Sciatic nerve (tissue), 2 donors: ENCODE results near the gene ATF5. TPM values are rescaled to one million over a fixed set of nuclear protein-coding genes. Genes with fewer than 3 reads are reported as not detected.

Experiments used
- ATAC-seq: fragments of 200-7000 bp; cut with Tn5 transposase; one replicate; pipeline ENCODE4 v1.9.1; 2020; ENCODE audit warnings: mild to moderate bottlenecking, moderate library complexity
- DNase-seq: peaks from one replicate; pipeline ENCODE4 v3.0.0-alpha.2; 2020; ENCODE audit warnings: low spot score
- intact Hi-C: fragments of 100-400 bp; cut with DNase I; formaldehyde crosslinking; loops from one replicate; pipeline ENCODE4 v1.14.2; 2022
- total RNA-seq: library from RNA; stranded (reverse); fragmentation: NEBNext Ultra II Directional; extraction: Animal tissue kit (Norgen Biotek cat#: 25700); gene quantifications from one replicate; pipeline ENCODE4 v1.2.1, GENCODE V29; 2021
- donor health status: DM: no; HTN: no; CAD: no.
- donor health status: DM: no; HTN: no; CAD: no.

The ATF5 gene, protein sequence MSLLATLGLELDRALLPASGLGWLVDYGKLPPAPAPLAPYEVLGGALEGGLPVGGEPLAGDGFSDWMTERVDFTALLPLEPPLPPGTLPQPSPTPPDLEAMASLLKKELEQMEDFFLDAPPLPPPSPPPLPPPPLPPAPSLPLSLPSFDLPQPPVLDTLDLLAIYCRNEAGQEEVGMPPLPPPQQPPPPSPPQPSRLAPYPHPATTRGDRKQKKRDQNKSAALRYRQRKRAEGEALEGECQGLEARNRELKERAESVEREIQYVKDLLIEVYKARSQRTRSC
- total RNA-seq, result 26.0 TPM

DNA sequence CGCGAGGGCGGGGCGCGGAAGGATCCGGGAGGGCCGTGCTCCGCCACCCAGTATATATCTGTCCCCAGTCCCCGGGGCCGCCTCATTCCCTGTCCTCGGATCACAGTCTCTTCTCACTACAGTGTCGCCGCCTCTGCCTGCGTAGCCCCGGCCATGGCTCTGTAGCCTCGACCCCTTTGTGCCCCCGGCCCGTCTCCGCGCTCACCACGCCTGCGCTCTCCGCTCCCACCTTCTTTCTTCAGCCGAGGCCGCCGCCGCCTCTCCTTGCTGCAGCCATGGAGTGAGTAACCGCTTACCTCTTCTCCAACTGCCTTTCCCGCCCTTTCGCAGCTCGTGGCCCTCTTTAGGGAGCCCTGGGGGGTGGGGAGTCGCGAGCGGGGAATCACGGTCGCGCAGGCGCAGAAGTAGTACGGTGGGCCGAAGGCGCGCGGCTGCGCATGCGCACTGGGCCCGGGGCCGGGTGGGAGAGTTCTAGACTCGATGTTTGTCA, at the start of gene ATF5, which contains the start of gene NUP62:
Gene ATF5 (plus strand): TSS at position 85 of the 490 bp plus-strand sequence. CDS start 1,646 bp downstream, outside the sequence.
Gene NUP62 (minus strand): TSS at position 384 of the 490 bp plus-strand sequence. CDS start 19,697 bp downstream, outside the sequence.
- peak; percentile 96 for DNase-seq
- peak; percentile 87 for ATAC-seq
- intact Hi-C loops, result no loop called here

DNA sequence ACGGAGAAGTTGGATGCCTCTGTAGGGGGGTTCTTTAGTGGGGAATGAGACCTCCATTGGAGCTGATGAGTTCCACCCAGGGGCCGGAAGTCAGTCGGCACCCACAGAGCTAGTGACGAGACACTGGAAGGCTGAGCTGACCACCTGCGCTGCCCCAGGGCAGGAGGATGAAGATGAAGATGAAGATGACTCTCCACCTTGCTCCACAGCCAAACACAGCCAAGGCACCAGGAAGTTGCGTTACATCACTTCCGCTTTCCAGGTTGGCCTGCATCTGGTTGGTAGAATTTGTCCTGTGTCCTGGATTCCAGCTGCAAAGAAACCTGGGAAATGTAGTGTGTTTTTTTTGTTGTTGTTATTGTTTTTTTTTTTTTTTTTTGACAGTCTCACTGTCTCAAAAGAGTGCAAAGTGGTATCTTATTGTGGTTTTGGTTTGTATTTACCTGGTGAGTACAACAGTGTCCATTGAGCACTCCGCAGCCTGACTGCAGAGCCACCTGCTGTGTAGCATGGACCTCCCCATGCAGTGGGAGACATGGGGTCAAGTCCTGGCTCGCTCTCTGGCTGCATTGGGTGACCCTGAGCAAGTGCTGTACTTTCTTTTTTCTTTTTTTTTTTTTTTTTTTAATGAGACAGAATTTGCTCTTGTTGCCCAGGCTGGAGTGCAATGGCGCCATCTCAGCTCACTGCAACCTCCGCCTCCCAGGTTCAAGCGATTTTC, 49.6 kb upstream of the ATF5 start:
- DNase-seq, result peak; percentile 59
- ATAC-seq, result no peak
- intact Hi-C loops, result no loop called here

DNA sequence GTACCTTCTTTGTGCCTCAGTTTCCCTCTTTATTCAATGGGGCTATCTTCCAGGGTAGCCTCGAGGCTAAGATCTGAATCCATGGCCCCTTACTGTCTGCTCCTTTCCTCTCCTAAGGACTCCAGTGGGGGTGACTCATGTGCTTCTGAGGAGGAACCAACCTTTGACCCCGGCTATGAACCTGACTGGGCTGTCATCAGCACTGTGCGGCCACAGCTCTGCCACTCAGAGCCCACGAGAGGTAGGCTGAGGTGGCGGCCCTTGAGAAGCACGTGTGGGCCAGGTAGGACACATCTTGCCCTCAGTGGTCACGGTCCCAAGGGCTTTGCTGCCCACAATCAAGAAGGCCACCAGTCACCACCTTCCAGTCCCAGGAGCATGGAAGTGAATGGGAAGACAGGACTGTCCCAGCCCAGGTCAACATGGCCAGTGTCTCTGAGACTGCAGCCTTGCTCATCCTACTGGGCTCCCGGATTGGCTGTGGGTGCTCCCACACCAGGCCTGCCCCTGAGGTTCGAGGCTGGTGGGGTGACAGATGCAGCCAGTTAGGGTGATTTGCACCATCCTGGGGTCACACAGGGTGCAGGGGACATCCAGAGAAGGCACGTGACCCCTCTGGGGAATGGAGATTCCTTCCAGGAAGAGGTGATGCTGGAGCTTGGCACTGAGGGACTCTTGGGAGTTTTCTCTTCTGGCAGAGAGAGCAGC, 48.7 kb upstream of the ATF5 start:
- DNase-seq (peak; percentile 56), ATAC-seq (no peak)
- intact Hi-C loops, result no loop called here

DNA sequence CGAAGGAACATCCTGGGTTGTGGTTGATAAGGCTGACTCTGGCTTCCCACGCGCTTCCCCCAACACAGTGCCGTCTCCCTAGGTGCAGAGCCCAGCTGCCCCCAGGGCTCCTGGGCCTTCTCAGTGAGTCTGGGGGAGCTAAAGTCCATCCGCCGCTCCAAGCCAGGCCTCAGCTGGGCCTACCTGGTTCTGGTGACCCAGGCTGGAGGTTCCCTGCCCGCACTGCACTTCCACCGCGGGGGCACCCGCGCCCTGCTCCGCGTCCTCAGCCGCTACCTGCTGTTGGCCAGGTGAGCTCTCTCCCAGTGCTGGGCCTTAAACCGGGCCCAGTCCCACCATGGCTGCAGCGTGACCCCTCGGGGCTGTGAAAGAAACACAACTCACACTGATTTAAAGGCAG, 47.8 kb upstream of the ATF5 start:
- no peak for ATAC-seq
- peak; percentile 58 for DNase-seq
- intact Hi-C loops, result no loop called here

DNA sequence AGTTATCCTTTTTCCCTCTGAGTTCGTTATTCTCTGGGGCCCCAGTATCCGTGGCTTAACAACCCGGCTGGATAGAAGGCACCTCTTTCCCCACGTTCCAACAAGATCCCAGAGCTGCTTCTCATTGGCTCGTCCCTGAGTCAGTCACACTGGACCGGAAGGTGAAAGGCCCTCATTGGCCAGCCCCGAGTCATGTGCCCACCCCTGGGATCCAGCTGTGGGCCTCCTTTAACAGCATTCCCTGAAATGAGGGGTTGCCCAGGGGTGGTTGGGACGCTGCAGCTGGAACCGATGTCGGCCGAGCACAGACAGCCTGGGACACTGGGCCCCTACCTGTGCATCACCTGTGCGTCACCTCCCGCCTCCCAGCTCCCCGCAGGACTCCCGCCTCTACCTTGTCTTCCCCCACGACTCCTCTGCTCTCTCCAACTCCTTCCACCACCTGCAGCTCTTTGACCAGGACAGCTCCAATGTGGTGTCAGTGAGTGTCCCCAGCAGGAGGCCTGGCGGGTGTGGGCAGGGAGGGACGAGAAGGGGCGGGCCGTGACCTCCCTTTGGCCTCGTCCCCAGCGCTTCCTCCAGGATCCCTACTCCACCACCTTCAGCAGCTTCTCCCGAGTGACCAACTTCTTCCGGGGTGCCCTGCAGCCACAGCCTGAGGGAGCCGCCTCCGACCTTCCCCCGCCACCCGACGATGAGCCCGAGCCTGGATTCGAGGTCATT, 47.2 kb upstream of the ATF5 start:
- no peak for ATAC-seq
- DNase-seq, result peak; percentile 60
- intact Hi-C loops, result no loop called here

DNA sequence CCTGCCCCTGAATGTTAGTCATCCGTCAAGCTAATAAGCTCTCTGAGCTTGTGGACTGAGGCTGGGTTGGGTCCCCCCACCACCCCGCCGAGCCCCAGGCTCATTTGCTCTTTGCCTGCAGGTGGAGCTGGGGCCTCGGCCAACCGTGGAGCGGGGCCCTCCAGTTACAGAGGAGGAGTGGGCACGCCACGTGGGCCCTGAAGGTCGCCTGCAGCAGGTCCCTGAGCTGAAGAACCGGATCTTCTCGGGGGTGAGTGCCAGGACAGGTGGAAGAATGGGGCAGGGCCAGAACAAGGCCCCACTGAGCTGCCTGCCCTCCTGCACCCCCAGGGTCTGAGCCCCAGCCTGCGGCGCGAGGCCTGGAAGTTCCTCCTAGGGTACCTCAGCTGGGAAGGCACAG, 46.4 kb upstream of the ATF5 start:
- intact Hi-C loops, result no loop called here

DNA sequence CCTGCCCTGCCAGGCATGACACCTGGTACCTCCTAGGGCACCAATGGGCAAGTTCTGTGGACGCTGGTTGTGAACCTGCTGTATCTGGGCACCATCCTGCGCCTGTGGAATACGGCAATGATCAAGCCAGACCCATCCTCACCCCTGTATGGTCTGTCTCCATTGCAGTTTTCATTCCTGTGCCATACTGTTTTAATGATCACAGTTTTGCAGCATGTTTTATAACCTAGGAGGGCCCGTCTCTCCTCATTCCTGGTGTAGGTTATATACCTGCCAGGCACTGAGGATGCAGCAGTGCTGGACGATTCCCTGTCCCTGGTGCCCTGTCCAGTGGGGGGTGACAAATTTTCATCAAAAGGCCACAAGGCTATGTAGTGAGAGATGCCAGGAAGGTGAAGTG, 45.9 kb upstream of the ATF5 start:
- intact Hi-C loops, result no loop called here
- no peak for ATAC-seq
- no peak for DNase-seq

More for the DNA sequence above, 46.4 kb upstream of the ATF5 start:
- ATAC-seq (no peak), DNase-seq (peak; percentile 55)

DNA sequence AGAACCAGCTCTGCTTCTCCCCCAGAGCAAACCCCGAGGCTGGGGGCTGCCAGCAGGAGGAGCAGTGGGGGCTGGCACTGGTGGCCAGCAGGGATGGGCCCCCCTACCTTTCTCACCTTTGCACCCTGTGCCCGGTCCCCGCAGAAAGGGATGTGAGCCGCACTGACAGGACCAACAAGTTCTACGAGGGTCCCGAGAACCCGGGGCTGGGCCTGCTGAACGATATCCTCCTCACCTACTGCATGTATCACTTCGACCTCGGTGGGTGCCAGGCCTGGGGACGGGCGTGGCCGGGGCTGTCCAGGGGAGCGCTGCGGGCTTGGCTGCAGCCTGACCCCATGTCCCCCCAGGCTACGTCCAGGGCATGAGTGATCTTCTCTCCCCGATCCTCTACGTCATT, 44.9 kb upstream of the ATF5 start:
- no peak for ATAC-seq
- DNase-seq, result peak; percentile 63

DNA sequence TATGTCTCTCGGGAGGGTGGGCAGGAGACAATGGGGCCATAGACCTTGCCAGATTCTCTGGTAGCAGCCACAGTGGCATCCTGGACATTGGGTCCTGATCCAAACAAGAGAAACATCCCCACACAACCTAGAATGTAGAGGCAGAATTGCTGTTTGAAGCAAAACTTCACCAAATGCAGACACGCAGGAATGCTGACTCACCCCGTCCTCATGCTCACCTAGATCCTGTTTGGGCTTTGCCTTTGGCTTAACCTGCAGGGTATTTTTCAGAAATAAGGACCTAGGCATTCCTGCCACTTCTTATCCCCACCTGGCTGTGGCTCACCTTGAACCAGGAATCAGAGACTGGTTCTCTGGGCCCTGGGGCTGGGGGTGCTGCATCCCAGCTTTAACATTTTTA, 44.2 kb upstream of the ATF5 start:
- ATAC-seq (no peak), DNase-seq (no peak)
- intact Hi-C loops, result no loop called here

More for the DNA sequence above, 44.9 kb upstream of the ATF5 start:
- intact Hi-C loops, result no loop called here

DNA sequence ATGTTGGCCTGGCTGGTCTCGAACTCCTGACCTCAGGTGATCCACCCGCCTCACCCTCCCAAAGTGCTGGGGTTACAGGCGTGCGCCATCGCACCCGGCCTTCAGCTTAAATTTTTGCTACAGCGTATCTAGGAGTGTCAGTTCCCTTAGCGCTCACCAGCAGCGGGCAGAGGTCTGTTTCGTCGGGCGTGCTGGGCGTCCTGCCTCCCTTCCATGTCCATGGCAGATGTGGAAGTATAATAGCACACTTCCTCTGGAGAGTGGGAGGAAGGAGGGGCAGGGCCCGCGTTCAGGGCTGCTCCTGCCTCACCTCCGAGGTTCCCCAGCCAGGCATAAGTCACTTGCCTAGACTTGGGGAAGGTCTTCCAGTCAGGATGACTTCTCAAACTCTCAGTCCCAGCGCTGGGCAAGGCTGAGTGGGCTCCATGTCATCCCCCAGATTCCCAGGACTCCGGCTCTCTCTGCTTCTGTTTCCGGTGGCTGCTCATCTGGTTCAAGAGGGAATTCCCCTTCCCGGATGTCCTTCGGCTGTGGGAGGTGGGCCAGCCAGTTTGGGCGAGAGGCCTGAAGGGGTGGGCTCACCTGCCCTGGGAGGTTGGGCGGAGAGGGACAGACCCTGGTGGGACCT, 41.9 kb upstream of the ATF5 start:
- DNase-seq, result peak; percentile 64
- no peak for ATAC-seq
- intact Hi-C loops, result no loop called here

DNA sequence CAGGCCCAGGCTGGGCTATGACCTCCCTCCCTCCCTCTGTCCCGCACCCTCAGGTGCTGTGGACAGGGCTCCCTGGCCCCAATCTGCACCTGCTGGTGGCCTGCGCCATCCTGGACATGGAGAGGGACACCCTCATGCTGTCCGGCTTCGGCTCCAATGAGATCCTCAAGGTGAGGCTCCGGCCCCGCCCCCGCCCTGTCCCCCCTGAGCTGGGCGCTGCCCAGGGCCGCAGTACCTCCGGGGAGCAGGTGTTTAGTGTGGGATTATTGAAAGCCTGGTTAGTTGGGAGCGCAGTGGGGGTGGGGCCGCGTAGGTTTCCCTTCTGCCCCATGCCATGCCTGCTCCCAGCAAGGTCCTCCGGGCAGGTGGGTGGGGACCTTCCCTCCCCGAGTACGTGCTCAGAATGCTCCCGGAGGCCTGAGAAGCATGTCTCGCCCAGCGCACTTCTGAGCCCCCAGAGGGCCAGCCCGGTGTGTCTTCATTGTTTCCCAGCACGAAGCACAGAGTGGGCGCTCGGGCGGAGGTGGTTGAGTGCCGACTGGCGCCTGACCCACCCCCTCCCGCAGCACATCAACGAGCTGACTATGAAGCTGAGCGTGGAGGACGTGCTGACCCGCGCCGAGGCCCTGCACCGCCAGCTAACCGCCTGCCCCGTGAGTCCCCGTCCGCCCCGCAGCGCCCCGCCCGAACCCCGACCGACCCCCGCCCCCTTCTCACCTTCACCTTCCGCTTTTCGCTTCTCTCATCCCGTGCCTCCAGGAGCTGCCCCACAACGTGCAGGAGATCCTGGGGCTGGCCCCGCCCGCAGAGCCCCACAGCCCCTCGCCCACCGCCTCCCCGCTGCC, 41.1 kb upstream of the ATF5 start:
- no peak for ATAC-seq
- intact Hi-C loops, result no loop called here
- peak; percentile 57 for DNase-seq

DNA sequence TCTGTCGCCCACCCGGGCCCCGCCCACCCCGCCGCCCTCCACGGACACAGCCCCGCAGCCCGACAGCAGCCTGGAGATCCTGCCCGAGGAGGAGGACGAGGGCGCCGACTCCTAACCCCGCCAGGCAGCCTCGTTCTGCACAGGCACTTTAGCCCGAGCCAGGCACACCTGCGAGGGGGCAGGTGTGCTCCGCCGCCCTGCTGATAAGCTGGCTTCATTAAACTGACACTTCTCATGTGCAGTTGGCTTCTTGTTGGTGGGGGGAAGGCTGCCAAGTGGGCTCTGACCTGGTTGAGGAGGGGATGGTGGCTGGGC, 40.5 kb upstream of the ATF5 start:
- peak; percentile 55 for DNase-seq
- ATAC-seq, result no peak
- intact Hi-C loops, result no loop called here

DNA sequence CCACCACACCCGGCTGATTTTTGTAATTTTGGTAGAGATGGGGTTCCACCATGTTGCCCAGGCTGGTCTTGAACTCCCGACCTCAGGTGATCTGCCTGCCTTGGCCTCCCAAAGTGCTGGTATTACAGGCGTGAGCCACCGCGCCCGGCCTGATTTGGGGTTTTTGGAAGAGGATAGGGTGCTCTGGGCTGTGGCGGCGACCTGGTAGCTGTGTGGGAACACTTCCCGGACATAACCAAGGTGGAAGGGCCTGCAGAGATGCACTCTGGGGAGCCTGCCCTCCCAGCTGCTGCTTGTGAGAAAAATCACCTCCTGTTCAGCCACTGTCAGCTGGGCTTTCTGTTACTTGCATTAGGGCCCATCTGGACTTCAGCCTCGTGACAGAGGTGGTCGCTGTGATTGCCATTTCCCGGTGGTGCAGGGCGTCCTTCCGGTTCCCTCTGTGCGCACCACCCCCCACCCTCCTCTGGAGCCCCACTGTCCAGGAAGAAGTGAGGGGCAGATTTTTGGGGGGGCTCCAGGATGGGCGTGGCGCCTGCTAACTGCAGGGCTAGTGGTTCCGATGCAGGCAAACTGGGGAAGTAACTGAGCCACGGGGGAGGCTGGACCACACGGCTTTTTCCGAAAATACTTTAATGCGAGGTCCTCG, 39.8 kb upstream of the ATF5 start:
- ATAC-seq, result no peak
- intact Hi-C loops, result no loop called here
- peak; percentile 67 for DNase-seq

DNA sequence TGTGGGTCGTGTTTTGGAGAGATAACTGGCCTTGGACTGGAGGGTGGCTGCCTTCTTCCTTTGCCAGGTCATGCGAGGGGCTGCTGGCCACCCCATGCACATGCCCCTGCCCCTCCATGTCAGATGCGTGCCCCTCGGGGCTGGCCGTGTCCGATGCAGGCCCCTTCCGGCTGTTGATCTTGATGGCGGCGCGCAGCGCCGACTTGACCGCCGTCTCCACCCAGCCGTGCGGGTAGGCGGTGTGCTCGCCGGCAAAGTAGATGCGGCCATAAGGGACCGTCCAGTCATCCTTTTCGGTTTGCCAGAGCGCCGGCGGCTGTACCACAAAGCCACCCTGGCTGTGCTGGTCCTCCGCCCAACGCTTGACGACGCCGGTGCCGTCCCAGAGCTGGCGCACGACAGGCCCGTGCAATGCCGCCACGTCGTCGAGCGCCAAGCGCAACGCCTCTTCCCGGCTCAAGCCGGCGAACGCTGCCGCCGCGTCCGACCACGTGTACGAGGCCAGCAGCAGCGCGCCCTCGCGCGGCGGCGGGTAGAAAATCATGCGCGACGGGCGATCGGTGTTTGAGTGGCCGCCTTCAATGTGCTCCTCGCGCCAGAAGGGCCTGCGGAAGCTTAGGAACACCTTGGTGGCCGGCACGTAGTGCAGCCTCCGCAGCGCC, 39.2 kb upstream of the ATF5 start:
- DNase-seq (peak; percentile 85), ATAC-seq (peak; percentile 57)
- intact Hi-C loops, result no loop called here

DNA sequence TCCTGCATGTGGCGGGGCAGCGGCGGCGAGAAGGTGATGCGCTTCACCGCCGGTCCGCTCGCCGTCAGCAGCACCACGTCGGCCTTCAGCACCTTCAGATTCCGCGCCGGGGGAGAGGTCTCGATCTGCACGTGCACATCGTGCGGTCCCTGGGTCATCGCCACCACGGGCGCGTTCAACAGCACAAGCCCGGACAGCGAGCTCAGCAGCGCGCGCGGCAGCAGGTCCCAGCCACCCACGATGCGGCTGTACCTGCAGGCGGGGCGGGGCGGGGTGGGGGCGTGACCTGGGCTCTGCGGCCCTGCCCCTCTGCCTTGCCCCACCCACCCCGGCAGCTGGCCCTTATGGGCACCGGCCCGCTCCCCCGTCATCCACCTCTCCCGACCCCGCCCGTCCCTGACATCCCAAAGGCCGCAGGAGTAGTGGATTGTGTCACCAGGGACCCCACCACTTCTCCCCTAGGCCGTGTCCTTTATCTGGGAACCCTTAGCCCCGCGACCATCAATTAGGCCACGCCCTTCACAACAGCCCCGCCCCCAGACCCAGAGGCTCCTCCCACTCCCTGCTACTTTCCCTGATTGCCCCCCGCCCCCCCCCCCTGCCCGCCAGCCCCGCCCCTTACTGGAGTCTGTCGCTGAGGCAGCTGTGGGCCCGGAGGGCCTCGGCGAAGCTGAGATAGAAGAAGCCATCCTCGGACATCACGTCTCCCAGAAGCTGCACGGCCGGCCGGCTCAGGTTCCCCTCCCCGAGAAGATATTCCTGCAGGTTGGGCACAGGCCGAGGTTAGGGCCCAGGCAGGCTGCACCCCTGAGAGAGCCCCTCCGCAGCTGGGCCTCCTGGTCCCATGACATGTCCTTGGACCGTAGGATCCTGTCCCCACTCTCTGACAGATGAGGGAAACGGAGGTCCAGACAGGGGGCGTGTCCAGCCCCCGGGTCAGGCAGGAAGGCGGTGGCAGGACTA, 38.4 kb upstream of the ATF5 start:
- peak; percentile 71 for DNase-seq

DNA sequence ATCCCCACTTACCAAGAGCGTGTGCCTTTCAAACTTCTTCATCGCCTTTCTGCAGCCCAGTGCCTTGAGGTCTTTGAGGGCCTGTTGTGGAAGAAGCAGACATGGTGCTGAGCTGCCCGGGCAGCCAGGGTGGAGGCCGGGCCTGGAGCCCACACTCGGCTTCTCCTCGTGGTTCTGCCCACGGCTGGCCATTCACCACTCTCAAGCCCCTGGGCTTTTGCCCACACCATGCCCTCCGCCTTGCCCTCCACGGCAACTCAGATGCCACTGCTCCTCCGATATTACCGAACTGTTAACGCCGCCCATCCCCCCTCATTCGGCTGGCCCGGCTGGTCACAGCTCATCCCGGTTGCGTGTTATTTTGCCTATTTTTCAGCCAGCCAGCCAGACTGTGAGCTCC, 37.6 kb upstream of the ATF5 start:
- no peak for ATAC-seq
- peak; percentile 59 for DNase-seq
- intact Hi-C loops, result no loop called here

More for the DNA sequence above, 38.4 kb upstream of the ATF5 start:
- intact Hi-C loops, result no loop called here
- ATAC-seq, result no peak
